GM12874 (cell line): Measurements from ENCODE around the gene SORBS1.

Experiments used
- TF ChIP-seq, protein P1 (sequence below): IDR thresholded peaks from 2 replicates; pipeline ENCODE4 v1.5.1; 2011; ENCODE audit warnings: low read depth, mild to moderate bottlenecking, control low read depth, low read length, moderate library complexity; ENCODE audit not compliant: insufficient read depth

Gene SORBS1

DNA sequence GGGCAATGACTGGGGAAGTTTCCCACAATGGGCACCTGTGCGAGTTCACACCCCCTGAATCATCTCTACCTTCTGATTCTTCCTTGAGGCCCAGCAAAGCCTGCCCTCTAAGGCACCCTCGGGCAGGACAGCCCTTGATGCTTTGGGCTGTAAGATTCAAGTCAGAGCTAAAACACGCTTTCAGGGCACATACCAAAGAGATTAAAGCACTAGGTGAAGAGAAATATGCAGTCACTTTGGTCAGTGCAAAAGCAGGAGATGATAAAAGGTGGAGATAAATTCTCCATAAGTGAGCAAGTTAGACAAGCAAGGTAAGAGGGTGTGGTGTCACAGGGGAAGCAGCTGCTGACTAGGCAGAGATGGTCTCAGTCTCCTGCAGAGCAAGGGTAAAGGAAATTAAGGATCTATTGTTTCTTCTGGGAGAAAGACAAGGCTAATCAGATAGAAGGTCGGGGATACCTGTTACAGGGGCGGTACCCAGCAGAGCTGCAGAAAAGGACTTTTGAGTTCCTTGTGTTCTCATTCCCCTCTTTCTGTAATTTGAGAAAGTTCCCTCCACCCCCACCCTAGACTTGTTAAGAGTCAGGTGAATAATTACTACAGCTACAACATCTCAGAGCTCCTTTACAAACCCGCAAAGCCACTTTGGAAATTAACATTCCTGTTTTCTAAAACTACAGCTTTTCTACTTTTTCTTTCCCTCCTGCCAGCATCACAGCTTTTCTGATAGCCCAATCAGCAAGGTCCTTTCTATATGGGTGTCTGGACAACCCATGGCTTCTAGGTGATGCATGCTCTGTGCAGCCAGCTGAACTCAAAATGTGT, 296.7 kb downstream of the SORBS1 start:
- TF ChIP-seq, protein P1, sequence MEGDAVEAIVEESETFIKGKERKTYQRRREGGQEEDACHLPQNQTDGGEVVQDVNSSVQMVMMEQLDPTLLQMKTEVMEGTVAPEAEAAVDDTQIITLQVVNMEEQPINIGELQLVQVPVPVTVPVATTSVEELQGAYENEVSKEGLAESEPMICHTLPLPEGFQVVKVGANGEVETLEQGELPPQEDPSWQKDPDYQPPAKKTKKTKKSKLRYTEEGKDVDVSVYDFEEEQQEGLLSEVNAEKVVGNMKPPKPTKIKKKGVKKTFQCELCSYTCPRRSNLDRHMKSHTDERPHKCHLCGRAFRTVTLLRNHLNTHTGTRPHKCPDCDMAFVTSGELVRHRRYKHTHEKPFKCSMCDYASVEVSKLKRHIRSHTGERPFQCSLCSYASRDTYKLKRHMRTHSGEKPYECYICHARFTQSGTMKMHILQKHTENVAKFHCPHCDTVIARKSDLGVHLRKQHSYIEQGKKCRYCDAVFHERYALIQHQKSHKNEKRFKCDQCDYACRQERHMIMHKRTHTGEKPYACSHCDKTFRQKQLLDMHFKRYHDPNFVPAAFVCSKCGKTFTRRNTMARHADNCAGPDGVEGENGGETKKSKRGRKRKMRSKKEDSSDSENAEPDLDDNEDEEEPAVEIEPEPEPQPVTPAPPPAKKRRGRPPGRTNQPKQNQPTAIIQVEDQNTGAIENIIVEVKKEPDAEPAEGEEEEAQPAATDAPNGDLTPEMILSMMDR, result no peak

GRCh38 chr10:95263864-95264226, 297.3 kb downstream of the SORBS1 start:
- TF ChIP-seq, protein P1, result no peak

DNA sequence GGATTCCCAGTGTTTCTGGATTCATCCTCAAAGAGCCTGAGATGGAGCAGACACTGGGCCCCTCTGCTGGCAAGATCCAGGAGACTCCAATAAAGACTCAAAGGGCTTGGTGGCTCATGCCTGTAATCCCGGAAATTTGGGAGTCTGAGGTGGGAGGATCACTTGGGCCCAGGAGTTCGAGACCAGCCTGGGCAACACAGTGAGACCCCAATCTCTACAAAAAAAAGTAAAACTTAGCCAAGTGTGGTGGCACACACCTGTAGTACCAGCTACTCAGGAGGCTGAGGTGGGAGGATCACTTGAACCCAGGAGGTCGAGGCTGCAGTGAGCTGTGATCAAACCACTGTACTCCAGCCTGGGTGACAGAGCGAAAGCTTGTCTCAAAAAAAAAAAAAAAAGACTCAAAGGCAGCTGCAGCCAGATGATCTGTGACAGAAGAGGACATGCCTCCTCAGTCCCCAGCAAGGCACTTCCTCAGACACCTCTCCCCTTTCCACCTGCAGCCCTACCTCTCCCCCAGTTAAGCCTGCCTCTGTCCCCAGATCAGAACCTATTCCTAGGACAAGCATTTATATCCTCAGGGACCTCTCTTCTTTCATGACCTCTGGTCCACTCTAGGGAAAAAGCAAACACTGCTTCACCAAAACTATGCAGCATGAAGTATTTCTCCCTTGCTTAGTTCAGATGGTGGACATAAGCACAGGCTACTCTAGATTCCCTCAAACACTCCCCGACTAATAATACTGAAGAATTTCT, 298.2 kb downstream of the SORBS1 start:
- TF ChIP-seq, protein P1, result no peak

DNA sequence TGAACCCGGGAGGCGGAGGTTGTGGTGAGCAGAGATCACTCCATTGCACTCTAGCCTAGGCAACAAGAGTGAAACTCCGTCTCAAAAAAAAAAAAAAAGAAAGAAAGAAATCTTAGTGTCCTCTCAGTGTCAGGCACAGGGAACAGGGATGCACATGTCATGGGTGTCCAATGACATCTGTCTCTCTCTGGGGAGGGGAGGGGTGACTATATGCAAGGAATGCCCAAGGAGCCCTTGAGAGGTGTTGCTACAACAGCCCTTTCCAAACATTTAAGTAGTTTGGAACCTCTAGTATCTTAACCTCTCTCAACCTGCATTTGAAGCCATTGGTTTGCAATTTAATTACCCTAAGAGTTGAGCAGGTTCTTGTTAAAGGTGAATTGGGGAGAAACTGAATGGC, 299.2 kb downstream of the SORBS1 start:
- TF ChIP-seq, protein P1, result no peak
